SKM-1 (cell line): ENCODE data around the gene CST9.
"Not testable (repeated sequence)": the region's sequence is repeated elsewhere in the genome, so short reads cannot be mapped to it uniquely, and the experiment has no call there.

Source experiments
- DNase-seq: peaks from one replicate; lab custom pipeline; 2025; ENCODE audit not compliant: unreplicated experiment; lab: John Stamatoyannopoulos, UW

CST9 gene

GRCh38 chr20:23637282-23638221 is 31.8 kb upstream of the CST9 start, which contains the start of gene CST3:
CST3 (minus strand) TSS chr20:23637955; CDS start chr20:23637862, 93 bp downstream.
- peak; percentile 92 for DNase-seq

GRCh38 chr20:23636908-23637281 is 31.2 kb upstream of the CST9 start:
- no peak for DNase-seq

- no peak for DNase-seq
These were observed 30.6 kb upstream of the CST9 start for GRCh38 chr20:23636182-23636907.

- DNase-seq: not testable (repeated sequence)
These were observed 30.0 kb upstream of the CST9 start for GRCh38 chr20:23635768-23636090.

GRCh38 chr20:23634985-23635767 is 29.5 kb upstream of the CST9 start:
- DNase-seq: no peak

GRCh38 chr20:23634044-23634801 is 28.5 kb upstream of the CST9 start:
- DNase-seq: no peak

- no peak for DNase-seq
These were observed 27.2 kb upstream of the CST9 start for GRCh38 chr20:23632711-23633573.

- DNase-seq: no peak
These were observed 26.4 kb upstream of the CST9 start for GRCh38 chr20:23631981-23632710.

GRCh38 chr20:23631226-23631822 is 25.6 kb upstream of the CST9 start:
- DNase-seq: no peak

GRCh38 chr20:23630392-23630849 is 24.7 kb upstream of the CST9 start:
- DNase-seq: no peak

GRCh38 chr20:23629542-23630391 is 24.1 kb upstream of the CST9 start:
- DNase-seq: no peak

- no peak for DNase-seq
These were observed 23.4 kb upstream of the CST9 start for GRCh38 chr20:23629017-23629541.

GRCh38 chr20:23628402-23629016 is 22.8 kb upstream of the CST9 start:
- DNase-seq: no peak

- no peak for DNase-seq
These were observed 21.8 kb upstream of the CST9 start for GRCh38 chr20:23627501-23627900.

- no peak for DNase-seq
These were observed 20.4 kb upstream of the CST9 start for GRCh38 chr20:23626040-23626620.

GRCh38 chr20:23625236-23625964 is 19.7 kb upstream of the CST9 start:
- DNase-seq: no peak
